ENCODE data around the gene BEND5. TPM values are rescaled to one million over a fixed set of nuclear protein-coding genes. Genes with fewer than 3 reads are reported as not detected.

Gene BEND5
- total RNA-seq, 1 donor from 2014 or later, result 1.7 TPM

GRCh38 chr1:48681476-48682305 lies 95.0 kb downstream of the BEND5 start:
- Mint-ChIP-seq H3K27me3 (ENCODE audit: unreplicated experiment) (no peaks in the 10 kb centered on the region), H3K4me3 (ENCODE audit: unreplicated experiment) (no peak overlapping the region)
- no peak for TF ChIP-seq CTCF (IDR thresholded peaks at IDR 0.05)

GRCh38 chr1:48680411-48681035 lies 96.2 kb downstream of the BEND5 start:
- no peak for TF ChIP-seq CTCF (IDR thresholded peaks at IDR 0.05)
- Mint-ChIP-seq H3K4me1 (ENCODE audit: unreplicated experiment) (no peaks in the 10 kb centered on the region), H3K4me3 (ENCODE audit: unreplicated experiment) (no peak overlapping the region), H3K27me3 (ENCODE audit: unreplicated experiment) (no peaks in the 10 kb centered on the region), H3K36me3 (ENCODE audit: unreplicated experiment) (no peaks in the 10 kb centered on the region), H3K27ac (ENCODE audit: unreplicated experiment) (no peak overlapping the region), H3K9me3 (ENCODE audit: unreplicated experiment) (no peaks in the 10 kb centered on the region)
- no peak for DNase-seq (ENCODE audit: extremely low spot score, unreplicated experiment)

More at GRCh38 chr1:48681476-48682305, 95.0 kb downstream of the BEND5 start:
- H3K4me1 Mint-ChIP-seq (ENCODE audit: unreplicated experiment), result no peaks in the 10 kb centered on the region
- no peaks in the 10 kb centered on the region for H3K9me3 Mint-ChIP-seq (ENCODE audit: unreplicated experiment)
- H3K27ac Mint-ChIP-seq (ENCODE audit: unreplicated experiment), result no peak overlapping the region
- no peaks in the 10 kb centered on the region for H3K36me3 Mint-ChIP-seq (ENCODE audit: unreplicated experiment)
- no peak for DNase-seq (ENCODE audit: extremely low spot score, unreplicated experiment)

GRCh38 chr1:48679859-48680258 lies 96.8 kb downstream of the BEND5 start:
- H3K27ac Mint-ChIP-seq (ENCODE audit: unreplicated experiment), result no peak overlapping the region
- no peaks in the 10 kb centered on the region for H3K27me3 Mint-ChIP-seq (ENCODE audit: unreplicated experiment)

GRCh38 chr1:48678710-48679505 lies 97.8 kb downstream of the BEND5 start:
- no peak for DNase-seq (ENCODE audit: extremely low spot score, unreplicated experiment)
- TF ChIP-seq CTCF (IDR thresholded peaks at IDR 0.05), result no peak
- Mint-ChIP-seq H3K27ac (ENCODE audit: unreplicated experiment) (no peak overlapping the region), H3K4me1 (ENCODE audit: unreplicated experiment) (no peaks in the 10 kb centered on the region), H3K36me3 (ENCODE audit: unreplicated experiment) (no peaks in the 10 kb centered on the region), H3K4me3 (ENCODE audit: unreplicated experiment) (no peak overlapping the region), H3K27me3 (ENCODE audit: unreplicated experiment) (no peaks in the 10 kb centered on the region), H3K9me3 (ENCODE audit: unreplicated experiment) (no peaks in the 10 kb centered on the region)

More at GRCh38 chr1:48679859-48680258, 96.8 kb downstream of the BEND5 start:
- no peaks in the 10 kb centered on the region for H3K4me1 Mint-ChIP-seq (ENCODE audit: unreplicated experiment)
- no peak for TF ChIP-seq CTCF (IDR thresholded peaks at IDR 0.05)
- DNase-seq (ENCODE audit: extremely low spot score, unreplicated experiment), result no peak
- no peak overlapping the region for H3K4me3 Mint-ChIP-seq (ENCODE audit: unreplicated experiment)
- no peaks in the 10 kb centered on the region for H3K9me3 Mint-ChIP-seq (ENCODE audit: unreplicated experiment)
- no peaks in the 10 kb centered on the region for H3K36me3 Mint-ChIP-seq (ENCODE audit: unreplicated experiment)
